ENCODE measurements around the gene WDR46.

The WDR46 gene

DNA sequence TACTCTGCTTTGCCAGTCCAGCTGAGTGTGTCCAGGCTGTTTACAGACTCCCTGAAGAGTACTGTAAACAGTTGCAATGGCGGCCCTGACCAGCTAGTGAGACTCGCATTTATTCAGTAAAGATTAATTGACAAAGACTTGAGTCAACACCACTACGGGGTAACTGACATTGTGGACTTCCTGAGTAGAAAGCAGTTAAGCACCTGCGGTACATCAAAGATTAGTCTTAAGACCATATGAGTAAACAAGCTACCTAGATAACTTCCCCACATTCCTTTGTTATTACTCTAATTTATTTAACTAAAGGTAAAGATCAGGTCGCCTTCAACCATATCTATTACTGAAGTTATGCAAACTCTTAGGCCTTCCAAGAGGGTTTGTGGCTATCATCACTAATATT is 30.0 kb downstream of the WDR46 start:
- Histone ChIP-seq H3K36me3 (replicated peaks; ENCODE audit: insufficient read depth, low read length) (no peaks in the 10 kb centered on the region), H3K9me2 (replicated peaks; ENCODE audit: insufficient read depth, low read length) (no peaks in the 10 kb centered on the region), H3K27me3 (replicated peaks; ENCODE audit: insufficient read depth, low read length) (no peaks in the 10 kb centered on the region), H4K20me1 (ENCODE audit: insufficient read depth, low read length) (no peaks in the 10 kb centered on the region), H3F3A (ENCODE audit: insufficient read depth, low read length) (no peaks in the 10 kb centered on the region; the same call in 1 of the 2 replicates), H3K9ac (ENCODE audit: low read length) (no peak overlapping the region), H3K4me2 (ENCODE audit: low read depth, low read length) (no peak overlapping the region), H3K4me1 (ENCODE audit: low read length) (no peaks in the 10 kb centered on the region), H3K9me3 (replicated peaks; ENCODE audit: insufficient read depth, low read length) (no peaks in the 10 kb centered on the region), H3K4me3 (ENCODE audit: low read length) (no peak overlapping the region), H3K27ac (ENCODE audit: low read length) (no peak overlapping the region), H2AFZ (ENCODE audit: low read length) (no peak overlapping the region), H3K79me2 (ENCODE audit: low read length) (no peaks in the 10 kb centered on the region)
- TF ChIP-seq EZH2 (optimal IDR thresholded peaks at IDR 0.05; ENCODE audit: low read depth, low read length) (no peak), EZH2phosphoT487 (IDR thresholded peaks at IDR 0.05; ENCODE audit: low read length) (no peak)
- TF ChIP-seq, protein P1, sequence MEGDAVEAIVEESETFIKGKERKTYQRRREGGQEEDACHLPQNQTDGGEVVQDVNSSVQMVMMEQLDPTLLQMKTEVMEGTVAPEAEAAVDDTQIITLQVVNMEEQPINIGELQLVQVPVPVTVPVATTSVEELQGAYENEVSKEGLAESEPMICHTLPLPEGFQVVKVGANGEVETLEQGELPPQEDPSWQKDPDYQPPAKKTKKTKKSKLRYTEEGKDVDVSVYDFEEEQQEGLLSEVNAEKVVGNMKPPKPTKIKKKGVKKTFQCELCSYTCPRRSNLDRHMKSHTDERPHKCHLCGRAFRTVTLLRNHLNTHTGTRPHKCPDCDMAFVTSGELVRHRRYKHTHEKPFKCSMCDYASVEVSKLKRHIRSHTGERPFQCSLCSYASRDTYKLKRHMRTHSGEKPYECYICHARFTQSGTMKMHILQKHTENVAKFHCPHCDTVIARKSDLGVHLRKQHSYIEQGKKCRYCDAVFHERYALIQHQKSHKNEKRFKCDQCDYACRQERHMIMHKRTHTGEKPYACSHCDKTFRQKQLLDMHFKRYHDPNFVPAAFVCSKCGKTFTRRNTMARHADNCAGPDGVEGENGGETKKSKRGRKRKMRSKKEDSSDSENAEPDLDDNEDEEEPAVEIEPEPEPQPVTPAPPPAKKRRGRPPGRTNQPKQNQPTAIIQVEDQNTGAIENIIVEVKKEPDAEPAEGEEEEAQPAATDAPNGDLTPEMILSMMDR (IDR thresholded peaks at IDR 0.05; ENCODE audit: low read length) = no peak
- no peak for DNase-seq

DNA sequence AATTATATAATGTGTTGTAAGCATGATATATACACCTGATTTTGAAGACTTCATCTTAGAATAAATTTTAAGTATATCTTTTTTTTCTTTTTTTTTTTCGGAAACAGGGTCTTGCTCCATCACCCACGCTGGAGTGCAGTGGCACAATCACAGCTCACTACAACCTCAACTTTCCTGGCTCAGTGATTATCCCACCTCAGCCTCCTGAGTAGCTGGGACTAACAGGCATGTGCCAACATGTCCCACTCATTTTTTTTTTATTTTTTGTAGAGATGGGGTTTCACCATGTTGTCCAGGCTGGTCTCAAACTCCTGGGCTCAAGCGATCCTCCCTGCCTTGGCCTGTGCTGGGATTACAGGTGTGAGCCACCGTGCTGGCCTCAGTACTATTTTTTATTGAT is 34.4 kb downstream of the WDR46 start:
- H3K36me3 ChIP-seq (replicated peaks; ENCODE audit: insufficient read depth, low read length) = no peaks in the 10 kb centered on the region
- H3K9me2 ChIP-seq (replicated peaks; ENCODE audit: insufficient read depth, low read length) = no peaks in the 10 kb centered on the region
- peaks cover 8% of the 10 kb centered on the region for H3K4me1 ChIP-seq (ENCODE audit: low read length)

DNA sequence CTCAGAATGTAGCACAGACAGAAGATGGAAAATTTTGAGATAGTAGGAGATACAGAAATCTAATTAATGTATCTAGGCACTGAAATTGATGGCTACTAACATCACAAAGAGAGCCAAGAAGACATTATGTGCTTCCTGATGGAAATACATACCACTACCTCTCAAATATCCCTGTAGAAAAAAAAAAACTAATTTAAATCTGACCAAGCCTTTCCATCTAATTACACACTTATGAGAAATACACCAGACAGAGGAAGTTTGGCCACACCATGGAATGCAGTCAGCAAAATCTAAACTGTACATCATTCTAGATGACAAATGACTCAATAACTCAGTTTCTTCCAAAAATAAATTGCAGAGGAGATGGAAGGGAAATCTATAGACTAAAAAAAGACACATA is 36.3 kb downstream of the WDR46 start:
- no peak for TF ChIP-seq EZH2phosphoT487 (IDR thresholded peaks at IDR 0.05; ENCODE audit: low read length)
- TF ChIP-seq, protein P1 (IDR thresholded peaks at IDR 0.05; ENCODE audit: low read length) = no peak
- TF ChIP-seq EZH2 (optimal IDR thresholded peaks at IDR 0.05; ENCODE audit: low read depth, low read length) = no peak
- no peak overlapping the region for H2AFZ ChIP-seq (ENCODE audit: low read length)
- no peak overlapping the region for H3K4me2 ChIP-seq (ENCODE audit: low read depth, low read length)

More for the DNA sequence above, 34.4 kb downstream of the WDR46 start:
- TF ChIP-seq, protein P1 (IDR thresholded peaks at IDR 0.05; ENCODE audit: low read length) = no peak
- TF ChIP-seq EZH2phosphoT487 (IDR thresholded peaks at IDR 0.05; ENCODE audit: low read length) (no peak), EZH2 (optimal IDR thresholded peaks at IDR 0.05; ENCODE audit: low read depth, low read length) (no peak)
- no peaks in the 10 kb centered on the region for H3K27me3 ChIP-seq (replicated peaks; ENCODE audit: insufficient read depth, low read length)
- no peak overlapping the region for H3K27ac ChIP-seq (ENCODE audit: low read length)
- H3K9ac ChIP-seq (ENCODE audit: low read length) = no peak overlapping the region
- no peak overlapping the region for H3K4me3 ChIP-seq (ENCODE audit: low read length)
- H3K9me3 ChIP-seq (replicated peaks; ENCODE audit: insufficient read depth, low read length) = no peaks in the 10 kb centered on the region
- peaks cover 12% of the 10 kb centered on the region for H3K79me2 ChIP-seq (ENCODE audit: low read length)
- no peaks in the 10 kb centered on the region; the same call in 1 of the 2 replicates for H3F3A ChIP-seq (ENCODE audit: insufficient read depth, low read length)
- no peak overlapping the region for H2AFZ ChIP-seq (ENCODE audit: low read length)
- no peaks in the 10 kb centered on the region for H4K20me1 ChIP-seq (ENCODE audit: insufficient read depth, low read length)
- no peak for DNase-seq
- no peak overlapping the region for H3K4me2 ChIP-seq (ENCODE audit: low read depth, low read length)

More for the DNA sequence above, 36.3 kb downstream of the WDR46 start:
- no peak overlapping the region for H3K4me3 ChIP-seq (ENCODE audit: low read length)
- H3K36me3 ChIP-seq (replicated peaks; ENCODE audit: insufficient read depth, low read length) = no peaks in the 10 kb centered on the region
- H3K9ac ChIP-seq (ENCODE audit: low read length) = no peak overlapping the region
- peaks cover 12% of the 10 kb centered on the region for H3K79me2 ChIP-seq (ENCODE audit: low read length)
- H3F3A ChIP-seq (ENCODE audit: insufficient read depth, low read length) = peaks cover 6% of the 10 kb centered on the region
- H3K9me2 ChIP-seq (replicated peaks; ENCODE audit: insufficient read depth, low read length) = no peaks in the 10 kb centered on the region
- H3K9me3 ChIP-seq (replicated peaks; ENCODE audit: insufficient read depth, low read length) = no peaks in the 10 kb centered on the region
- no peak for DNase-seq
- peaks cover 10% of the 10 kb centered on the region for H3K4me1 ChIP-seq (ENCODE audit: low read length)
- no peak overlapping the region for H3K27ac ChIP-seq (ENCODE audit: low read length)
- H4K20me1 ChIP-seq (ENCODE audit: insufficient read depth, low read length) = no peaks in the 10 kb centered on the region
- no peaks in the 10 kb centered on the region for H3K27me3 ChIP-seq (replicated peaks; ENCODE audit: insufficient read depth, low read length)
